OCI-LY3 (cell line): ENCODE results near the gene C1RL.

Experiments
- H2AFZ ChIP-seq: fragments of 200-600, 300-600 bp; shearing (Covaris generic); 2 replicates; pipeline ENCODE4 v1.6.0; 2014; ENCODE audit warnings: antibody characterized with exemption, low read depth, low read length
- H3K27ac ChIP-seq: fragments of 200-600, 300-600 bp; sonication (generic); 2 replicates; pipeline ENCODE4 v1.5.1; 2014; ENCODE audit warnings: mild to moderate bottlenecking, low read length, moderate library complexity, mixed read lengths
- H3K27me3 ChIP-seq: fragments of 200-600, 300-600 bp; sonication (generic); 2 replicates; pipeline ENCODE4 v1.6.1; 2014; ENCODE audit warnings: low read depth, low read length, mixed read lengths
- H3K36me3 ChIP-seq: fragments of 200-600, 300-600 bp; sonication (generic); replicated peaks from 2 replicates; pipeline ENCODE3; 2014; ENCODE audit warnings: low read depth, low read length, mixed read lengths
- H3K4me1 ChIP-seq: fragments of 300-600, 200-600 bp; sonication (generic); 2 replicates; pipeline ENCODE4 v1.6.1; 2014; ENCODE audit warnings: low read length, mixed read lengths
- H3K4me2 ChIP-seq: fragments of 200-600, 300-600 bp; sonication (generic); 2 replicates; pipeline ENCODE4 v1.6.1; 2014; ENCODE audit warnings: low read length, mixed read lengths
- H3K4me3 ChIP-seq: fragments of 300-600, 200-600 bp; sonication (generic); 2 replicates; pipeline ENCODE4 v1.5.1; 2014; ENCODE audit warnings: antibody characterized with exemption, mild to moderate bottlenecking, low read length, moderate library complexity
- H3K79me2 ChIP-seq: fragments of 300-600, 200-600 bp; shearing (Covaris generic); 2 replicates; pipeline ENCODE4 v1.6.1; 2014; ENCODE audit warnings: mild to moderate bottlenecking, low read length, mixed read lengths
- H3K9ac ChIP-seq: fragments of 300-600, 200-600 bp; shearing (Covaris generic); 2 replicates; pipeline ENCODE4 v1.6.0; 2014; ENCODE audit warnings: mild to moderate bottlenecking, low read length, moderate library complexity
- H3K9me3 ChIP-seq: fragments of 200-600, 300-600 bp; shearing (Covaris generic); 2 replicates; pipeline ENCODE4 v1.6.1; 2014; ENCODE audit warnings: low read length, mixed read lengths; ENCODE audit not compliant: insufficient read depth
- H4K20me1 ChIP-seq: fragments of 200-600, 300-600 bp; sonication (generic); 2 replicates; pipeline ENCODE4 v1.6.1; 2016; ENCODE audit warnings: low read length, mixed read lengths; ENCODE audit not compliant: insufficient read depth
- EZH2phosphoT487 ChIP-seq: fragments of 200-600 bp; shearing (Covaris generic); IDR thresholded peaks from 2 replicates; pipeline ENCODE4 v1.6.1; 2018; ENCODE audit warnings: antibody characterized with exemption, mixed run types, low read depth
- TF ChIP-seq, protein P1 (sequence below): fragments of 200-600, 300-600 bp; sonication (generic); IDR thresholded peaks from 2 replicates; pipeline ENCODE4 v1.5.1; 2014; ENCODE audit warnings: antibody characterized with exemption, low read length, low read depth

Gene C1RL

DNA sequence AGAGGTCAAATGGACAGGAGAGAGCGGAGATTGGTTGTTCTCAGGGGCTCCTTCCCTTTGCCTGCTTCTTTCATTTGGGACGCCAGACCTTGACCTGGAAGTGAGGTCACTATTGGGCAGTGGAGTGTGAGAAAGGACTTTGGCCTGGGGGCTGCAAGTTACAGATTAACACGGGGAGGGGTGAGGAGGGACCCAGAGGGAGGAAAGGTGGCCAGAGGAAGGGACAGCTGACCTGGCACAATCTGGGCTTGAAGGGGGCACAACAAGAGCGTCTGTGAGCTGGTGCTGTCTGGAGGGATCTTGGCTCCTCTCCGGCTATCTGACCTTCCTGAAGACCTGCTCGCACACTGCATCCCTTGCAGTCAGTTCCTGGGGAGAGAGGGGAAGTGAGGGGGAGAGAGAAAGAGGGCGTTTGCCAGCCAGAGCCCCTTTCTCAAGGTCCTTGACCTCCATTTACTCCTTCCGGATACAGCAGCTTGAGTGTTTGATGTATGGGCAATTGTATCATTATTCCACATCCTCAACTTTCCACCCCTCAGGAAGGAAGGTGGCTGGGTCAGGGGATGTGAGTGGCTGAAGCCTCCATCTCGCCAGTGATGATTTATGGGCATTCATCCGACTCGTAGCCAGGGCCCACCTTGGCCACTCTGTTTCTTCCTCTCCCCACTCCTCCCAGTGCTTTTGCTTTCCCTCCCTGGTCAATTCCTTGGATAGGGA is 14.9 kb upstream of the C1RL start:
- Histone ChIP-seq H3K4me1 (no peaks in the 10 kb centered on the region), H2AFZ (no peak overlapping the region), H3K27ac (no peak overlapping the region), H4K20me1 (no peaks in the 10 kb centered on the region), H3K9ac (no peak overlapping the region), H3K27me3 (no peaks in the 10 kb centered on the region), H3K4me2 (no peak overlapping the region), H3K36me3 (no peaks in the 10 kb centered on the region), H3K79me2 (no peaks in the 10 kb centered on the region), H3K4me3 (no peak overlapping the region), H3K9me3 (no peaks in the 10 kb centered on the region)
- TF ChIP-seq, protein P1, sequence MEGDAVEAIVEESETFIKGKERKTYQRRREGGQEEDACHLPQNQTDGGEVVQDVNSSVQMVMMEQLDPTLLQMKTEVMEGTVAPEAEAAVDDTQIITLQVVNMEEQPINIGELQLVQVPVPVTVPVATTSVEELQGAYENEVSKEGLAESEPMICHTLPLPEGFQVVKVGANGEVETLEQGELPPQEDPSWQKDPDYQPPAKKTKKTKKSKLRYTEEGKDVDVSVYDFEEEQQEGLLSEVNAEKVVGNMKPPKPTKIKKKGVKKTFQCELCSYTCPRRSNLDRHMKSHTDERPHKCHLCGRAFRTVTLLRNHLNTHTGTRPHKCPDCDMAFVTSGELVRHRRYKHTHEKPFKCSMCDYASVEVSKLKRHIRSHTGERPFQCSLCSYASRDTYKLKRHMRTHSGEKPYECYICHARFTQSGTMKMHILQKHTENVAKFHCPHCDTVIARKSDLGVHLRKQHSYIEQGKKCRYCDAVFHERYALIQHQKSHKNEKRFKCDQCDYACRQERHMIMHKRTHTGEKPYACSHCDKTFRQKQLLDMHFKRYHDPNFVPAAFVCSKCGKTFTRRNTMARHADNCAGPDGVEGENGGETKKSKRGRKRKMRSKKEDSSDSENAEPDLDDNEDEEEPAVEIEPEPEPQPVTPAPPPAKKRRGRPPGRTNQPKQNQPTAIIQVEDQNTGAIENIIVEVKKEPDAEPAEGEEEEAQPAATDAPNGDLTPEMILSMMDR: no peak
- no peak for TF ChIP-seq EZH2phosphoT487

DNA sequence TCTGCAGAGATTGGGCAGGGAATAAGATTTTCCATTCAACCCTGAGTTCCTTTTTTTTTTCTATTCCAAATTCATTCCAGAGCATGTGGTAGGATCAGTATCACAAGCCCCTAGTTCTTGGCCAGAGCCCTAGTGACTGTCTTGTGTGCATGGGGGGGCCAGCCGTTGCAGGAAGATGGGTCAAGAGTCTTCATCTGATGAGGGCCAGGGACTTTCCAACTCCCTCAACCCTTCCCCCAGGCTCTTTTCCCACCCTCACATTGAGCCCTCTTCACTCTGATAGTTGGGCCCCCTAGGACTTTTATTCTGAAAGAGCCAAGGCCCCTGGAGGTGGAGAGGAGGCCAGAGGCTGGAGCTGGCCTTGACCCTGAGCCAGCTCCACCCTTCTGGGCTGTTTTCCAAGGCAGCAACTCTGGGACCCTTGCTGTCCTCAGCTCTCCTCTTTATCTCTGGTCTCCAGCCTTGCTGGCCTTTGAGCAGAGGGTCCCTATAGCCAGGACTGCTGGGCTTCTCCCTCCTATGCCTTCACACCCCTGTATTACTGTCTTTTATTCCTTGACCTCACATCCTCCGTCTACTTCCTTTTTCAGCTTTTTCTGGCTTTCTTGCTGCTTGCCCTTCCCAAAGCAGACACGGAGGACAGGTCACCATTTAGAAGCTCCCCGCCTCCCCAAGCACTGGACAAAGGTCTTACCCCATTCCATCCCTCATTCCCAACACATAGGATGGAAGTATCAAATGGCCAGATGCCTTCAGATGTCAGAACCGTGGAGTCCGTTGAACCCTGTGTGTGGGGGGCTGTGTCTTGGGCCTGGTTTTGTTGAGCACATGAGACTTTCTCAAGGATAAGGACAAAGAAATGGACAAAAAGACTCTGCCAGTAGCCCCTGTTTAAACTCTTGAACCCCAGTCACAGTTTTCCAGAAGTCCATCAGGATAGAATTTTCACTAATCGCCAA is 14.1 kb upstream of the C1RL start:
- H3K27ac ChIP-seq: no peak overlapping the region
- H2AFZ ChIP-seq: no peak overlapping the region
- H3K4me2 ChIP-seq: no peak overlapping the region
- H3K9ac ChIP-seq: no peak overlapping the region
- no peaks in the 10 kb centered on the region for H3K27me3 ChIP-seq
- no peaks in the 10 kb centered on the region for H3K9me3 ChIP-seq
- TF ChIP-seq, protein P1: no peak
- no peak for TF ChIP-seq EZH2phosphoT487
- no peaks in the 10 kb centered on the region for H3K4me1 ChIP-seq
- H3K36me3 ChIP-seq: no peaks in the 10 kb centered on the region
- no peaks in the 10 kb centered on the region for H3K79me2 ChIP-seq
- no peak overlapping the region for H3K4me3 ChIP-seq
- H4K20me1 ChIP-seq: no peaks in the 10 kb centered on the region

DNA sequence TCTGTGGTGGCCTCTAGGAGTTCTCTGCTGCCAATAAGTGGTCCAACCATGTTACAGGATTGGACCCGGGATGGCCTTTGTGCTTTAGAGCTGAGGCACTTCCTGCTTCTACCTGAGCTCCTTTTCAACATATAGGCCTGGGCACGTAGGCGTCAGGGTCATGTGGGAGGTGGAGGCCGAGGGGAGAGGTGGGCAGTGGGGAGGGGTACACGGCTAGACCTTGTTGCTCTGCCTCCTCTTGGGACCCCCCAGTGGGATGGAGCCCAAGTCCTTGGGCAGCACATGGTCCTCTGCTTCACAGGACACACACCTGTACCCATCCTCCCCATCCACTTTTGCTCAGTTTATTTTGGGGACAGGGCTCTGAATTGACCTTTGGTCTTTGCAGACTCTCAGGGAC is 12.3 kb upstream of the C1RL start:
- Histone ChIP-seq H3K27ac (no peak overlapping the region), H3K36me3 (no peaks in the 10 kb centered on the region), H2AFZ (no peak overlapping the region), H3K4me2 (no peak overlapping the region), H4K20me1 (no peaks in the 10 kb centered on the region), H3K4me3 (no peak overlapping the region), H3K27me3 (no peaks in the 10 kb centered on the region), H3K9me3 (no peaks in the 10 kb centered on the region), H3K79me2 (no peaks in the 10 kb centered on the region), H3K4me1 (no peaks in the 10 kb centered on the region), H3K9ac (no peak overlapping the region)
- TF ChIP-seq, protein P1: no peak
- no peak for TF ChIP-seq EZH2phosphoT487

DNA sequence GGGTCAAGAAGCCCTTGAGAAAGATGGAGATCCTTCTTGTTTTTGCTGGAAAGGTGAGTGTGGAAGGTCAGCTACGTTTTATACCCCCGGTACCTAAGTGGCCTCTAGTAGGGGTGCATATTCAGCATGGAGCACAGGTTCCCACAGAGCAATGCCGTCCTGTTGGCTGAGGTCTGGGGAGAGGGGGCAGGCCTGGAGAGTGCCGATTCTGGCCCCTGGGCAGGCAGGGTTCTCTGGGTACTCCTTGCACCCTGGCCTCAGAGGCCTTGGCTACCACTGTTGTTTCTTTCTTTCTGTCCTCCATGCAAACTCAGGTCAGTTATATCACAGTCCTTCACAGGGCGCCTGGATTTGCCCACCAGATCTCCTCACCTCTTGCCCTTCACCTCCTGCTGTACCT is 11.2 kb upstream of the C1RL start:
- Histone ChIP-seq H3K27me3 (no peaks in the 10 kb centered on the region), H3K4me2 (no peak overlapping the region), H3K79me2 (no peaks in the 10 kb centered on the region), H2AFZ (no peak overlapping the region), H3K36me3 (no peaks in the 10 kb centered on the region), H3K27ac (no peak overlapping the region), H3K4me1 (no peaks in the 10 kb centered on the region), H4K20me1 (no peaks in the 10 kb centered on the region), H3K4me3 (no peak overlapping the region), H3K9me3 (no peaks in the 10 kb centered on the region), H3K9ac (no peak overlapping the region)
- TF ChIP-seq, protein P1: no peak
- no peak for TF ChIP-seq EZH2phosphoT487
